ENCODE measurements around the gene DIPK1B.
A peak's percentile ranks its signal among the peaks of the same experiment; 100 is the strongest.
"Not testable (repeated sequence)": the region's sequence is repeated elsewhere in the genome, so short reads cannot be mapped to it uniquely, and the experiment has no call there.

The DIPK1B gene

DNA sequence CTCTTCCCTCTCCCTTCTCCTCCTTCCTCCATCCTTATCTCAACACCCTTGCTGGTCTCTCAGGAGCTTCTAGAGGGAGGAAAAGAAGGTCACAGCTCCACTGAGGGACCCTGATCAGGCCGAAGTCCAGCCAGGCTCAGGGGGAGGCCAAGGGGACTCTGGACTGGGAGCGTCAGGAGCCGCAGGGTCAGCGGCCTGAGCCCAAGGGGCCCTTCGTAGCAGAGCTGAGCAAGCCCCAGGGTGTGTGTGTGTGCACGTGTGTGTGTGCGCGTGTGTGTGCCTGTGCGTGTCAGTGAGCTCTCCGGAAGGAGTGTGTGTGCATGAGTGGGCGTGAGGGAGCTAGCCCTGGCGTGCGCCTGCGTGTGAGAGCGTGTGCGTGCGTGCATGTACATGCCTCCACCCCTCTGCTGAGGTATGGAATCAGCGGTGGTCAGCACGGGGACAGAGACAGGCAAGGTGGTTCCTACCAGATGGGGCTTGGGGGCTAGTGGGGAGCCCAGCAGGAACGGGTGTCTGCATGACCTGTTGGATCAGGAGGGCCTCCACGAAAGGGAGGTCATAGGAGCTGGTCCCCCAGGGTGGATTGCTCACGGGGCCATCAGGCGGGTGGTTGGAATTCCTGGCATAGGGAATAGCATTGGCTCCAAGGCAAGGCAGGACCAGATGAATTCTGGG is 15.1 kb upstream of the DIPK1B start:
- H3K4me3 Mint-ChIP-seq = no peak overlapping the region

DNA sequence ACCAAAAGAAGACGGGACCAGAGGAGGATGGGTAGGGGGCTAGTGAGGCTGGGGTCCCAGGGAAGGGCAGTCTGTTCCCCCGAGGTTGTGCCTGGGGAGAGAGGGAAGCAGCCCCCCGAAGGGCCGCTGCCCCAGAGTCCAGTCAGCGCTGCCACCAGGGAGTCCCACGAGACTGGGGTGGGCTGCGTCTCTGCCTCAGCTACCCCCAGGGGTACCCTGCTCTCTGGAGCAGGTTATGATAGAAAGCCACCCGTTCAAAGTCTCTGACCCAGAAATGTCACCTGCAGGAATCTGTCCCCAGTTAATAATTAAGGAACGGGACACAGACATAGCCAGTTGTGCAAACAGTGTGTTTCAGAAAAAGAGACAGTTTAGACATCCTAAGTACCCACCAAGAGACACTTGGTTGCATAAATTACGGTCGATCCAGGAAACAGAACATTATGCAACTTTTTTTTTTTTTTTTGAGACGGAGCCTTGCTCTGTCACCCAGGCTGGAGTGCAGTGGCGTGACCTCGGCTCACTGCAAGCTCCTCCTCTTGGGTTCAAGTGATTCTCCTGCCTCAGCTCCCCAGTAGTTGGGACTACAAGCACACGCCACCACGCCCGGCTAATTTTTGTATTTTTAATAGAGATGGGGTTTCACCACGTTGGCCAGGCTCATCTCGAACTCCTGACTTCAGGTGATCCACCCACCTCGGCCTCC is 14.4 kb upstream of the DIPK1B start:
- H3K4me1 Mint-ChIP-seq = peaks cover 27% of the 10 kb centered on the region
- no peak overlapping the region for H3K4me3 Mint-ChIP-seq
- no peaks in the 10 kb centered on the region for H3K36me3 Mint-ChIP-seq (ENCODE audit: low read depth)
- no peak for ATAC-seq
- DNase-seq = no peak
- no peak overlapping the region for H3K27ac Mint-ChIP-seq
- H3K27me3 Mint-ChIP-seq = peaks cover 18% of the 10 kb centered on the region
- H3K9me3 Mint-ChIP-seq = no peaks in the 10 kb centered on the region

More for the DNA sequence above, 15.1 kb upstream of the DIPK1B start:
- H3K27ac Mint-ChIP-seq = no peak overlapping the region
- DNase-seq (no peak), ATAC-seq (no peak)
- no peaks in the 10 kb centered on the region for H3K36me3 Mint-ChIP-seq (ENCODE audit: low read depth)
- peaks cover 17% of the 10 kb centered on the region for H3K27me3 Mint-ChIP-seq
- H3K9me3 Mint-ChIP-seq = no peaks in the 10 kb centered on the region
- H3K4me1 Mint-ChIP-seq = peaks cover 26% of the 10 kb centered on the region

DNA sequence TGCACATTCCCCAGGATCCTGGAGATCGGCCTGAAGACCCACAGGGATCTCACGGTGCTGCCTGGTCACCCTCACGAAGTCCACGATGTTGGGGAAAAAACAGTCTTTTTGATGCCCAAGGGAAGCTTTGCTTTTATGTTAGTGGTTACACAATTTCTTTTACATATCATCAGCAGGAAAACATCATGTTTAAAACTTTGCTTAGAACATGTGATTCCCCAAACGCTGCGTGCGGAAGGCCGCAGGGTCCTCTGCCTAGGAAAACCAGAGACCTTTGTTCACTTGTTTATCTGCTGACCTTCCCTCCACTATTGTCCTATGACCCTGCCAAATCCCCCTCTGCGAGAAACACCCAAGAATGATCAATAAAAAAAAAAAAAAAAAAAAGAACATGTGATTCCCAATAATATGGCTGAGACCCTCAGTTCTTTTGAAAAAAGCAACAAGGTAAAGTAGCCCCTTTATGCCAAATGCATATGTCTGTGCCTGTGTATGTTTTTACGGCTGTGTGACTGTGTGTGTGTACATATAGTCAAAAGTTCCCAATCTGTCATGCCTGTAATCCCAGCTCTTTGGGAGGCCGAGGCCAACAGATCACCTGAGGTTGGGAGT is 13.6 kb upstream of the DIPK1B start:
- Mint-ChIP-seq H3K27me3 (peaks cover 18% of the 10 kb centered on the region), H3K36me3 (ENCODE audit: low read depth) (no peaks in the 10 kb centered on the region), H3K4me3 (no peak overlapping the region), H3K27ac (no peak overlapping the region), H3K9me3 (no peaks in the 10 kb centered on the region), H3K4me1 (peaks cover 32% of the 10 kb centered on the region)
- DNase-seq (no peak), ATAC-seq (no peak)

DNA sequence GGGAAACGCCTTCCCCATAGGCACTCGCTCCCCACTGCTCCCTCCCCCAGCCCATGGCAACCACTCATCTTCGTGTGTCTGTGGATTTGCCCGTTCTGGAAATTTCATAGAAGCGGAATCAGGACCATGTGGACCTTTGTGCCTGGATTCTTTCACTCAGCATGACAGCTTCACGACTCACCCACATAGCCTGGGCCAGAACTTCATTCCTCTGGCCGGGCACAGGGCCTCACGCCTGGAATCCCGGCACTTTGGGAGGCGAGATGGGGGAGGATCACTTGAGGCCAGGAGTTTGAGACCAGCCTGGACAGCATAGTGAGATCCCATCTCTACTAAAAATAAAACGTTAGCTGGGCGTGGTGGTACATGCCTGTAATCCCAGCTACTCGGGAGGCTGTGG is 12.1 kb upstream of the DIPK1B start:
- H3K36me3 Mint-ChIP-seq (ENCODE audit: low read depth) = no peaks in the 10 kb centered on the region
- ATAC-seq (no peak), DNase-seq (no peak)
- H3K27ac Mint-ChIP-seq = peak overlapping the region; percentile 37
- peaks cover 20% of the 10 kb centered on the region for H3K27me3 Mint-ChIP-seq
- no peak overlapping the region for H3K4me3 Mint-ChIP-seq
- peaks cover 32% of the 10 kb centered on the region for H3K4me1 Mint-ChIP-seq
- no peaks in the 10 kb centered on the region for H3K9me3 Mint-ChIP-seq

DNA sequence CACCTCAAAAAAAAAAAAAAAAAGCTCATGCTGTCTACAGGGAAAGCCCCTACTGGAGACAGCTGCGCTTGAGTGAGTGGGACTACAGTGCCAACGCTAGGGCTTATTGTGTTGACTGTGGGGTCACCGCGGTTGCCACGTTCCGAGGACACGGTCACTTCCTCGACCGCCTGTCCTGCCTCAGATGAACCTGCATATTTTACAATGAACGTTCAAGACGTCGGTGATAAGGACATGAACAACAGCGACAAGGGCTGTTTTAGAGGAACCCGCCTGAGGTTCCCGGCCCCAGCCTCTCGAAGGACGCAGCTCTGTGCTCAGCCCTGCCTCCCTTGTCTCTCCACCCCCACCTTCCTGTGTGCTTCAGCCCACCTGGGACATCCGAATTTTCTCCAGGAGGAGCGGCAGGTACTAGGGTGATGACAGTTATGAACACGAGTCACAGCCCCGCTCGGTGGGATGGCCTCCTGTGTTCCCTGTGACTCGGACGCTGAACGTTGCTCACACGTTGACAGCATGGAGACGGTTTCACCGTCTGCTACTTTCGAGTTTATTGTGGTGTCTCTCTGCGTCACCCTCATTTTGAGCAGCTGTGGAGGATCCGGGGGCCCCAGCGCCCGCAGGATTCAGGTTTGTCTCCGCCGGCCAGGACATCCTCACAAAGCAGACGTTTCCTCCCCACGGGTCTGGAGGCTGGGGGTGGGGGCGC is 11.3 kb upstream of the DIPK1B start:
- H3K4me3 Mint-ChIP-seq = peak overlapping the region; percentile 77
- H3K27me3 Mint-ChIP-seq = peaks cover 24% of the 10 kb centered on the region
- H3K4me1 Mint-ChIP-seq = peaks cover 32% of the 10 kb centered on the region
- ATAC-seq (peak; percentile 97), DNase-seq (peak; percentile 73)
- H3K36me3 Mint-ChIP-seq (ENCODE audit: low read depth) = no peaks in the 10 kb centered on the region
- H3K27ac Mint-ChIP-seq = peak overlapping the region; percentile 78
- no peaks in the 10 kb centered on the region for H3K9me3 Mint-ChIP-seq

DNA sequence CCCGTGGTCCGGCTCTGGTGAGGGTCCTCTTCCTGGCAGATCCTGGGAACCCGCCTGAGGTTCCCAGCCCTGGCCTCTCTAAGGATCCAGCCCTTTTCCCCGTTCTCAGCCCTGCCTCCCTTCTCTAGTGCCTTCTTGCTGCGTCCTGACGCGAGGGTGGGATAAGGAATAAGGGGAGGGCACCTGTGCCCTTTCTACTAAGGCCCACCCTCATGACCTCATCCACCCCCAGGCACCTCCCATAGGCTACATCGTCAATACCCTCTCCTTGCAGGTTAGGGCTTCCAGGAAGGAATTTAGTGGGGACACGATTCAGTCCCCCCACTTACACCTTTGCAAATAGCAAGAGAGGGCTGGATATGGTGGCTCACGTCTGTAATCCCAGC is 10.7 kb upstream of the DIPK1B start:
- H3K27me3 Mint-ChIP-seq = peaks cover 24% of the 10 kb centered on the region
- H3K9me3 Mint-ChIP-seq = no peaks in the 10 kb centered on the region
- no peak for DNase-seq
- H3K27ac Mint-ChIP-seq = no peak overlapping the region
- ATAC-seq = peak; percentile 1
- peaks cover 32% of the 10 kb centered on the region for H3K4me1 Mint-ChIP-seq
- H3K36me3 Mint-ChIP-seq (ENCODE audit: low read depth) = no peaks in the 10 kb centered on the region
- H3K4me3 Mint-ChIP-seq = peak overlapping the region; percentile 77

DNA sequence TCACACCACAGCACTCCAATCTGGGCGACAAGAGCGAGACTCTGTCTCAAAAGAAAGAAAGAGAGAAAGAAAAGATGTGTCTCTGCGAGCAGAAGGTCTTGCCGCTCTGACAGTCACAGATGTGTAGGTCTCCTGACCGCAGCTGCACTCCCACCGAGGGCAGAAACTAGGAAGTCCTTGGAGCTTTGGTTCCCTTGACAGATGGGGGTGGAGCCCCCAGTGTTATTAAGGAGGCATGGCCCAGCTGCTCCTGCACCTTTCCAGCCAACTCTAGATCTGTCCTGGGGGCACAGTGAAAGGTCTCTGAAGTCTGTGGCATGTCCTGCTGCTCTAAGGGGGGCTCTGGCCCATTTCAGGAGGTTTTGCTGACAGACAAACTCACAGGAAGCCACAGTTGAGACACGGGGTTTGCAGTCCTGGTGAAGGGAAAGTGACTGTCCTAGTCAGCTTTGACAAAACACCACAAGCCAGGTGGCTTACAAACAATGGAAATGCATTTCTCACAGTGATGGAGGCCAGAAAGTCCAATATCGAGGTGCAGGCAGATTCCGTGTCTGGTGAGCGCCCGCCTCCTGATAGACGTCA is 9.0 kb upstream of the DIPK1B start:
- no peak overlapping the region for H3K27ac Mint-ChIP-seq
- no peak overlapping the region for H3K4me3 Mint-ChIP-seq
- no peaks in the 10 kb centered on the region for H3K9me3 Mint-ChIP-seq
- peaks cover 29% of the 10 kb centered on the region for H3K4me1 Mint-ChIP-seq
- ATAC-seq (no peak), DNase-seq (no peak)
- H3K27me3 Mint-ChIP-seq = peaks cover 21% of the 10 kb centered on the region
- no peaks in the 10 kb centered on the region for H3K36me3 Mint-ChIP-seq (ENCODE audit: low read depth)

DNA sequence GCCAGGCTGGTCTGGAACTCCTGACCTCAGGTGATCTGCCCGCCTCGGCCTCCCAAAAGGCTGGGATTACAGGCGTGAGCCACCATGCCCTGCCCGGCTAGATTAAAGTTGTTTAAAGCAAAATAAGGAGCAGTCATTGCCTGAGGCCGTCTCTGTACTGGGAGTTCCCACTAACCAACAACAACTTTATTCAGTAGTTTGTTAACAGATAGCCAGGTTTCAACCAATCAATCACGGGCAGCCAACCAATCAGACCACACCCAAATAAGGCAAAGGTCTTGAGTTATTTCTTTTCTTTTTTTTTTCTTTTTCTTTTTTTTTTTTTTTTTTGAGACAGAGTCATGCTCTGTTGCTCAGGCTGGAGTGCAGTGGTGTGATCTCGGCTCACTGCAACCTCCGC is 7.6 kb upstream of the DIPK1B start:
- H3K4me3 Mint-ChIP-seq; H3K27ac Mint-ChIP-seq; ATAC-seq; H3K9me3 Mint-ChIP-seq; DNase-seq; H3K36me3 Mint-ChIP-seq (ENCODE audit: low read depth): not testable (repeated sequence)
- H3K4me1 Mint-ChIP-seq = peaks cover 29% of the 10 kb centered on the region
- H3K27me3 Mint-ChIP-seq = peaks cover 16% of the 10 kb centered on the region

DNA sequence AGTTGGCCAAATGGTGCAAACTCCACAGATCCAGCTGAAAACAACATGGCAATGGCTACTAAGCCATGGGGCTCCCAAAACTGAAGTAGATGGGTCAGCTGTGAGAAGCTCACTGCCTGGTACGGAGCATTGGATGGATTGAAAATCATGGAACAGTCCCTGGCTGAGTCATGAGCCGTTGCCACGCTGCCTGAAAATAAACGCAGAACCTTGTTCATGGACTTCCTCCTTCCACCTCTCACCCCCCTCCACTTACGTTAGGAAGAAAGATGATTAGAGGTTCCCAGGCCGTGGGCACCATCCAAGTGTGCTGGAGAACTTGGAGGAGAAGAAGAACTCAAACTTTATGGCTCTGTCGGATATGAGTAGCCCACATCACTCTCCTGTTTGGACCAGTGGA is 6.8 kb upstream of the DIPK1B start:
- no peak overlapping the region for H3K27ac Mint-ChIP-seq
- no peaks in the 10 kb centered on the region for H3K36me3 Mint-ChIP-seq (ENCODE audit: low read depth)
- ATAC-seq (no peak), DNase-seq (no peak)
- H3K27me3 Mint-ChIP-seq = peaks cover 16% of the 10 kb centered on the region
- no peaks in the 10 kb centered on the region for H3K9me3 Mint-ChIP-seq
- H3K4me3 Mint-ChIP-seq = no peak overlapping the region
- H3K4me1 Mint-ChIP-seq = peaks cover 24% of the 10 kb centered on the region

DNA sequence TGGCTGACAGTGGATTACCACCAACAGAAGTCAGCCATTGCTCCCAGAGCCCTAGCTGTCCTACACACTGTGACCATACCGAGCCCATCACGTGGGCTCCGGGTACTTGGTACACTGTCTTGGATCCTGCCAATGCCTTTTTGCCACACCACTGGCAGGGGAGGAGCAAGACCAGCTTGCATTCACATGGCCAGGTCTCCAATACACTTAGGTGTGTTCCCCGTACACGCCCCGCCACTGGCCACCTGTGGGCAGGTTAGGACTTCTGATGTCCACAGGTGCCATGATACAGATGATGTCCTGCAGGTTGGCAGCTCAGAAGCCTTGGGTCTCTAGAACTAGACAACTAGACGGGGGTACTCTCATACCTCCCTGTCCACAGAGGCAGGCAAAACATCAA is 5.4 kb upstream of the DIPK1B start:
- H3K9me3 Mint-ChIP-seq = no peaks in the 10 kb centered on the region
- no peaks in the 10 kb centered on the region for H3K36me3 Mint-ChIP-seq (ENCODE audit: low read depth)
- no peak overlapping the region for H3K27ac Mint-ChIP-seq
- DNase-seq (no peak), ATAC-seq (no peak)
- H3K4me3 Mint-ChIP-seq = no peak overlapping the region
- H3K27me3 Mint-ChIP-seq = peaks cover 29% of the 10 kb centered on the region
- H3K4me1 Mint-ChIP-seq = peaks cover 13% of the 10 kb centered on the region

DNA sequence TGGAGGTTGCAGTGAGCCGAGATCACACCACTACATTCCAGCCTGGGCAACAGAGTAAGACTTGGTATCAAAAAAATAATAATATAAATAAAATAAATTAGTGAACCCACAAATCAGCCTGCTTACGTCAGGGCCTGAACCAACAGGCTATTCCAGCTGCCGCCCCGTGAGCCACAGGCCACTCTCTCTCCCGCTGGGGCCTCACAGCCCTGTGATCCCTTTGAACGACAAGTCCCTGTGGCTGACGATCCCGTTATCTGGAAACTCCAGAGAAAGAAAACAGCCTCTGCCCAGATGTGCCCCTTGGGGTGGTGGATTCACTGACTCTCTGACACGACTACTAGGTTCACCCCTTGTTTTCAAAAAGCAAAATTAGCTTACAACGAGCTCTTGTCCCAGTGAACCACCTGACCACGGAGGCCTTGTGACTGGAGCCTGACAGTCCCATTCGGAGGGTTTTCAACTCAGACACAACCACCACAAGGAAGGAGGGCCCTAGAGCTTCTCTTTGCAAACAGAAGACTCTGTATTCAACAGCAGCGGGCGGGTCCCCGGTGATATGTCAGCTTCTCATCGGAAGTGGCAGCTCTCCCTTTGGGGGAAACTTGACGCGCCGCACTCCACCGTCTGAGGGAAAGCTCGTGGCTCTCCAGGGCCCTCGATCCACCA is 4.4 kb upstream of the DIPK1B start:
- DNase-seq (no peak), ATAC-seq (no peak)
- H3K36me3 Mint-ChIP-seq (ENCODE audit: low read depth) = no peaks in the 10 kb centered on the region
- H3K9me3 Mint-ChIP-seq = no peaks in the 10 kb centered on the region
- H3K27me3 Mint-ChIP-seq = peaks cover 28% of the 10 kb centered on the region
- no peak overlapping the region for H3K4me3 Mint-ChIP-seq
- peaks cover 9% of the 10 kb centered on the region for H3K4me1 Mint-ChIP-seq
- H3K27ac Mint-ChIP-seq = no peak overlapping the region

DNA sequence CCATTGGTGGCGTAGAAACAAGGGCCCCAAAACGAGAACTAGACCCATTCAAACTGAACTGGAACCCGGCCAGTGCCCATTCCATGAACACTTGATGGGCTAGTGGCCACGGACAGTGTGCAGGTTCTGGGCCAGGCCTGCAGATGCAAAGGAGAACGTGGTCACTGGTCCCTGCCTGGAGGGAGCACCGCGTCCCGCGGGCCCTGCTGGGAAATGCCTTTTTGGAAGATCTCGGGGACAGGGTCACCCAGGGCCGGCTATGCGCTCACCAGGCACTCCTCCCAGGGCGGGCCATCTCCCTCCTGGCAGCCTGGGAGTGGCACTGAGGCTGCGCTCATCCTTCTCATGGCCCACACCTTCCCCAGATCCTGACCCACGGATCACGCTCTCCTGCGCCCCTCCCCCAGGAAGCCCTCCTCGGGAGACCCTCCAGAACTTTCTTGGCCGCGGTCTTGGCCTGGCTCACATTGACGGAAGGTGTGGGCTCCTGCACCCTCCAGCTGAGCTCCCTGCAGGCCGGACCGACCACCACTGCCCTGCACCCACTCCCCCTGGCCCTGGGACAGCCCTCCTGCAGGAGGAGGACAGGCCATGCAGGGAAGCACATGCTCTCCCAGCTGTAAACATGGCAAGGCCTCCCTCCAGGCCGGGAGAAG is 2.8 kb upstream of the DIPK1B start:
- H3K27ac Mint-ChIP-seq = no peak overlapping the region
- no peak overlapping the region for H3K4me3 Mint-ChIP-seq
- H3K36me3 Mint-ChIP-seq (ENCODE audit: low read depth) = no peaks in the 10 kb centered on the region
- peaks cover 39% of the 10 kb centered on the region for H3K27me3 Mint-ChIP-seq
- H3K9me3 Mint-ChIP-seq = no peaks in the 10 kb centered on the region
- H3K4me1 Mint-ChIP-seq = peaks cover 6% of the 10 kb centered on the region
- DNase-seq (no peak), ATAC-seq (no peak)

DNA sequence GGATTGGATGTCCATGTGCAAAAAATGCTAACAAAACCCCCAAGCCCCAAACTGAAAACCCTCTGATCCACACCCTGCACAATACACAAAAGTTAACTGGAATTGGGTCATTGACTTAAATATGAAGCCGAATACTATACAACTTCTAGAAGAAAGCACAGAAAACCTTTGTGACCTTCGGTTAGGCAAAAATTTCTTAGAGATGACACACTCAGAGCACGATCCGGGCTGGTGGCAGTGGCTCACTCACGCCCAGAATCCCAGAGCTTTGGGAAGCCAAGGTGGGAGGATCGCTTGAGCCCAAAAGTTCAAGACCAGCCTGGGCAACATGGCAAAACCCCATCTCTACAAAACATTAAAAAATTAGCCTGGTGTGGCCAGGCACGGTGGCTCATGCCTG is 1.8 kb upstream of the DIPK1B start:
- no peak overlapping the region for H3K27ac Mint-ChIP-seq
- ATAC-seq = no peak
- H3K9me3 Mint-ChIP-seq = no peaks in the 10 kb centered on the region
- H3K27me3 Mint-ChIP-seq = peaks cover 35% of the 10 kb centered on the region
- DNase-seq = no peak
- H3K36me3 Mint-ChIP-seq (ENCODE audit: low read depth) = no peaks in the 10 kb centered on the region
- no peak overlapping the region for H3K4me3 Mint-ChIP-seq
- H3K4me1 Mint-ChIP-seq = peaks cover 6% of the 10 kb centered on the region

DNA sequence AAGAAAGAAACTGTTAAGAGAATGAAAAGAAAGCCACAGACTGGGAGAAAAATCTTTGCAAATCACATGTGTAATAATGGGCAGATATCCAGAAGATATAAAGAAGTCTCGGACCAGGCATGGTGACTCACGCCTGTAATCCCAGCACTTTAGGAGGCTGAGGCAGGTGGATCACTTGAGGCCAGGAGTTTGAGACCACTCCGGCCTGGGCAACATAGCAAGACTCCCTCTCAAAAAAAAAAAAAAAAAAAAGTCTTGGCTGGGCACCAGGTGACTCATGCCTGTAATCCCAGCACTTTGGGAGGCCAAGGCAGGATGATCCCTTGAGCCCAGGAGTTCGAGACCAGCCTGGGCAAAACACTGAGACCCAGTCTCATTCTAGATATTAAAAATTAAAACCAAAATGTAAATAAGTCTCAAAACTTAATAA is 1.1 kb upstream of the DIPK1B start:
- not testable (repeated sequence) for H3K9me3 Mint-ChIP-seq

More for the DNA sequence above, 1.1 kb upstream of the DIPK1B start:
- not testable (repeated sequence) for ATAC-seq; H3K4me1 Mint-ChIP-seq; H3K27ac Mint-ChIP-seq; H3K36me3 Mint-ChIP-seq (ENCODE audit: low read depth); DNase-seq
- H3K27me3 Mint-ChIP-seq = peaks cover 39% of the 10 kb centered on the region
- peak overlapping the region; percentile 40 for H3K4me3 Mint-ChIP-seq
